A673 (cell line): ENCODE data around the gene F11R. TPM values are rescaled to one million over a fixed set of nuclear protein-coding genes. Genes with fewer than 3 reads are reported as not detected.
"Not testable (repeated sequence)": the region's sequence is repeated elsewhere in the genome, so short reads cannot be mapped to it uniquely, and the experiment has no call there.

Experiments
- BruUV-seq: library from RNA; stranded (reverse); fragments of 400-500 nt; replicated peaks from 2 replicates; lab custom pipeline; 2021; lab: Mats Ljungman, UMichigan
- CTCF ChIA-PET: fragments of 300-600 bp; sonication (Branson Sonifier 250); formaldehyde crosslinking; loops from one replicate; lab custom pipeline; 2022; ENCODE audit warnings: antibody characterized with exemption; lab: Charles Lee
- POLR2A ChIA-PET: fragments of 300-600 bp; sonication (Branson Sonifier 250); formaldehyde crosslinking; loops from one replicate; lab custom pipeline; 2022; ENCODE audit warnings: antibody characterized with exemption; ENCODE audit not compliant: low non-redundant PET; lab: Charles Lee
- DNase-seq: peaks from one replicate; pipeline ENCODE4 v3.0.0-alpha.2; 2015; ENCODE audit warnings: low spot score
- H3K27ac ChIP-seq: fragments of 200-600 bp; sonication (generic); 2 replicates; pipeline ENCODE4 v1.5.1; 2016; ENCODE audit warnings: mixed run types, low read depth, mild to moderate bottlenecking, mixed read lengths, antibody characterized with exemption, low read length; ENCODE audit not compliant: poor library complexity, severe bottlenecking
- H3K27me3 ChIP-seq: fragments of 200-600 bp; sonication (generic); replicated peaks from 2 replicates; pipeline ENCODE4 v1.6.1; 2017; ENCODE audit warnings: mixed run types, low read depth, mild to moderate bottlenecking, mixed read lengths, antibody characterized with exemption, low read length; ENCODE audit not compliant: insufficient read depth, poor library complexity
- H3K36me3 ChIP-seq: fragments of 200-600 bp; sonication (generic); 2 replicates; pipeline ENCODE4 v1.6.1; 2016; ENCODE audit warnings: mixed run types, mild to moderate bottlenecking, mixed read lengths, antibody characterized with exemption, low read length; ENCODE audit not compliant: insufficient read depth, poor library complexity, severe bottlenecking
- H3K4me1 ChIP-seq: fragments of 200-600 bp; sonication (generic); 2 replicates; pipeline ENCODE4 v1.6.1; 2017; ENCODE audit warnings: mixed run types, mild to moderate bottlenecking, mixed read lengths, antibody characterized with exemption, low read length; ENCODE audit not compliant: insufficient read depth, poor library complexity, severe bottlenecking
- H3K4me3 ChIP-seq: fragments of 200-600 bp; sonication (generic); 2 replicates; pipeline ENCODE4 v1.5.1; 2016; ENCODE audit warnings: low read depth, mixed run types, mild to moderate bottlenecking, mixed read lengths, low read length; ENCODE audit not compliant: poor library complexity, severe bottlenecking
- H3K9me3 ChIP-seq: fragments of 200-600 bp; sonication (generic); 2 replicates; pipeline ENCODE4 v1.6.1; 2016; ENCODE audit warnings: mixed run types, low read depth, mild to moderate bottlenecking, mixed read lengths, antibody characterized with exemption, low read length; ENCODE audit not compliant: poor library complexity, severe bottlenecking
- EZH2 ChIP-seq: fragments of 200-600 bp; sonication (generic); IDR thresholded peaks from 2 replicates; pipeline ENCODE4 v1.6.1; 2017; ENCODE audit warnings: borderline replicate concordance, low read depth, mild to moderate bottlenecking, mixed read lengths, antibody characterized with exemption, low read length; ENCODE audit not compliant: poor library complexity, severe bottlenecking
- intact Hi-C: fragments of 100-400 bp; cut with micrococcal nuclease; formaldehyde crosslinking; loops from one replicate; pipeline ENCODE4 v1.10.0; 2022; ENCODE audit not compliant: unreplicated experiment
- total RNA-seq: library from RNA; stranded (reverse); gene quantifications from 2 replicates; pipeline ENCODE4 v1.2.3, GENCODE V29; 2021
- TF ChIP-seq, protein P1 (sequence below): fragments of 300-800, 200-600 bp; sonication (generic); conservative IDR thresholded peaks from 2 replicates; pipeline ENCODE4 v1.5.1; 2017; ENCODE audit warnings: low read depth, mild to moderate bottlenecking, antibody characterized with exemption, low read length, moderate library complexity, mixed read lengths

Gene F11R
- total RNA-seq, 1 experiment from 2014 or later, result 2.3 TPM

- Histone ChIP-seq H3K36me3 (no peaks in the 10 kb centered on the region), H3K4me3 (no peak overlapping the region), H3K27ac (no peak overlapping the region), H3K27me3 (peaks cover 9% of the 10 kb centered on the region), H3K4me1 (no peaks in the 10 kb centered on the region), H3K9me3 (no peaks in the 10 kb centered on the region)
- POLR2A ChIA-PET, result no interaction called here
- TF ChIP-seq, protein P1, sequence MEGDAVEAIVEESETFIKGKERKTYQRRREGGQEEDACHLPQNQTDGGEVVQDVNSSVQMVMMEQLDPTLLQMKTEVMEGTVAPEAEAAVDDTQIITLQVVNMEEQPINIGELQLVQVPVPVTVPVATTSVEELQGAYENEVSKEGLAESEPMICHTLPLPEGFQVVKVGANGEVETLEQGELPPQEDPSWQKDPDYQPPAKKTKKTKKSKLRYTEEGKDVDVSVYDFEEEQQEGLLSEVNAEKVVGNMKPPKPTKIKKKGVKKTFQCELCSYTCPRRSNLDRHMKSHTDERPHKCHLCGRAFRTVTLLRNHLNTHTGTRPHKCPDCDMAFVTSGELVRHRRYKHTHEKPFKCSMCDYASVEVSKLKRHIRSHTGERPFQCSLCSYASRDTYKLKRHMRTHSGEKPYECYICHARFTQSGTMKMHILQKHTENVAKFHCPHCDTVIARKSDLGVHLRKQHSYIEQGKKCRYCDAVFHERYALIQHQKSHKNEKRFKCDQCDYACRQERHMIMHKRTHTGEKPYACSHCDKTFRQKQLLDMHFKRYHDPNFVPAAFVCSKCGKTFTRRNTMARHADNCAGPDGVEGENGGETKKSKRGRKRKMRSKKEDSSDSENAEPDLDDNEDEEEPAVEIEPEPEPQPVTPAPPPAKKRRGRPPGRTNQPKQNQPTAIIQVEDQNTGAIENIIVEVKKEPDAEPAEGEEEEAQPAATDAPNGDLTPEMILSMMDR, result no peak
- no peak for TF ChIP-seq EZH2
- CTCF ChIA-PET, result interaction anchor here (1.0 kb wide), 1 partner anchor 29 kb away, joined by 3 read pairs; no protein-coding TSS in a partner anchor
- DNase-seq, result no peak
- no TSS peak for BruUV-seq
- intact Hi-C loops, result no loop called here
These were observed 47.6 kb upstream of the F11R start for GRCh38 chr1:161068306-161069234.

DNA sequence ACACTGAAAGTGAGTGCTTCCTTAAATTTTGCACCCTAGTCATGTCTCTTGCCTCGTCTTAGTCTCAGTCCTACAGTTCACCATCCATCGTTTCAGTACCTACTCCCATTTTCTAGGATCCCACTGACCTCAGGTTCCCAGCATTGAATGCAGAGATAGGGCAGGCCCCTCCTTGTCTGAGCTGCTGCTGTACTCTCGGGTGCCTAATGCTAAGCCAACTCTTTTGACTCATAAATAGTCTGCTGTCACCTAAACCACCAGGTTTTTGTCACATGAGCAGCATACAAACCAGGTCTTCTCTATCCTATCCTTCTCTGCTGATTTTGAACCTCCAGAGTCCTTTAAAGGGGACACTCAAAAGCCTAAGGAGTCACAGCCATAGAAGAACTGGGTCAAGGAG is 45.7 kb upstream of the F11R start:
- CTCF ChIA-PET, result no interaction called here
- no peaks in the 10 kb centered on the region for H3K36me3 ChIP-seq
- intact Hi-C loops, result no loop called here
- peaks cover 9% of the 10 kb centered on the region for H3K27me3 ChIP-seq
- BruUV-seq, result no TSS peak
- no peaks in the 10 kb centered on the region for H3K9me3 ChIP-seq
- H3K4me1 ChIP-seq, result no peaks in the 10 kb centered on the region
- TF ChIP-seq, protein P1, result no peak
- no peak for TF ChIP-seq EZH2
- H3K27ac ChIP-seq, result no peak overlapping the region
- DNase-seq, result no peak
- H3K4me3 ChIP-seq, result no peak overlapping the region
- POLR2A ChIA-PET, result no interaction called here

GRCh38 chr1:161065681-161066080 is 44.7 kb upstream of the F11R start:
- CTCF ChIA-PET, DNase-seq, H3K9me3 ChIP-seq, intact Hi-C loops, H3K4me3 ChIP-seq, BruUV-seq, H3K27me3 ChIP-seq, H3K27ac ChIP-seq, H3K36me3 ChIP-seq, POLR2A ChIA-PET, H3K4me1 ChIP-seq: not testable (repeated sequence)

GRCh38 chr1:161063936-161064335 is 43.0 kb upstream of the F11R start:
- H3K4me3 ChIP-seq, POLR2A ChIA-PET, DNase-seq, H3K36me3 ChIP-seq, CTCF ChIA-PET, H3K9me3 ChIP-seq, BruUV-seq, H3K27ac ChIP-seq, intact Hi-C loops, H3K27me3 ChIP-seq, H3K4me1 ChIP-seq: not testable (repeated sequence)
